PFSK-1 (cell line): ENCODE measurements around the gene PSMC5.

Experiments
- FOXP2 ChIP-seq: optimal IDR thresholded peaks from 2 replicates; pipeline ENCODE3; 2011; ENCODE audit warnings: borderline replicate concordance, control low read depth, inconsistent platforms; ENCODE audit not compliant: insufficient read depth; ENCODE audit errors: extremely low read length, extremely low read depth
- POLR2AphosphoS5 ChIP-seq: IDR thresholded peaks from 2 replicates; pipeline ENCODE4 v1.6.1; 2012; ENCODE audit warnings: low read depth, mild to moderate bottlenecking, control low read depth, low read length, moderate library complexity
- SIN3A ChIP-seq: IDR thresholded peaks from 2 replicates; pipeline ENCODE4 v1.6.1; 2012; ENCODE audit warnings: mild to moderate bottlenecking, low read length, moderate library complexity, borderline replicate concordance; ENCODE audit not compliant: insufficient read depth
- TAF1 ChIP-seq: IDR thresholded peaks from 2 replicates; pipeline ENCODE4 v1.6.1; 2012; ENCODE audit warnings: low read length, control low read depth, borderline replicate concordance; ENCODE audit not compliant: insufficient read depth
- TF ChIP-seq, protein P1 (sequence below), 2 experiments: IDR thresholded peaks; 2 replicates each; pipeline versions ENCODE4 v1.6.1 to v1.8.0; 2011 to 2012; ENCODE audit warnings: low read depth in 2 of 2, low read length in 2 of 2, control low read depth in 1 of 2, inconsistent platforms in 1 of 2, mild to moderate bottlenecking in 1 of 2, moderate library complexity in 1 of 2; ENCODE audit not compliant: insufficient read depth in 1 of 2

Gene PSMC5

DNA sequence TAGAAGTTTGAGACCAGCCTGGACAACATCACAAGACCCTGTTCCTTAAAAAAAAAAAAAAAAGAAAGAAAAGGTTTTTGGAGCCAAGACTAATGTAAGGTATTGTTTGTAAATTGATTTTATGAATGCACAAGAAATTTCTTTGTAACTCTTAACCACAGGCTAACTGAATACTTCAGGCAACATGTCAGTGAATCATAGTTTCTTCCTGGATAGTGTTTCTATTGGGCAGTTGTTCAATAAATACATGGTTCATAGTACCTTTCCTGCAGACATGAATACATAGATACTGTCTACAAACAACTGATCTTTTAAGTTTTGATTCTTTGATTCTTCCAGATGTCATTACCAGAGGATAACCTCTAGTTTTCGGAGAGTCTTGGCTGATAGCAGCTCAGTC, 41.7 kb upstream of the PSMC5 start:
- TF ChIP-seq TAF1 (no peak), SIN3A (no peak), POLR2AphosphoS5 (no peak), FOXP2 (no peak)
- TF ChIP-seq, protein P1, sequence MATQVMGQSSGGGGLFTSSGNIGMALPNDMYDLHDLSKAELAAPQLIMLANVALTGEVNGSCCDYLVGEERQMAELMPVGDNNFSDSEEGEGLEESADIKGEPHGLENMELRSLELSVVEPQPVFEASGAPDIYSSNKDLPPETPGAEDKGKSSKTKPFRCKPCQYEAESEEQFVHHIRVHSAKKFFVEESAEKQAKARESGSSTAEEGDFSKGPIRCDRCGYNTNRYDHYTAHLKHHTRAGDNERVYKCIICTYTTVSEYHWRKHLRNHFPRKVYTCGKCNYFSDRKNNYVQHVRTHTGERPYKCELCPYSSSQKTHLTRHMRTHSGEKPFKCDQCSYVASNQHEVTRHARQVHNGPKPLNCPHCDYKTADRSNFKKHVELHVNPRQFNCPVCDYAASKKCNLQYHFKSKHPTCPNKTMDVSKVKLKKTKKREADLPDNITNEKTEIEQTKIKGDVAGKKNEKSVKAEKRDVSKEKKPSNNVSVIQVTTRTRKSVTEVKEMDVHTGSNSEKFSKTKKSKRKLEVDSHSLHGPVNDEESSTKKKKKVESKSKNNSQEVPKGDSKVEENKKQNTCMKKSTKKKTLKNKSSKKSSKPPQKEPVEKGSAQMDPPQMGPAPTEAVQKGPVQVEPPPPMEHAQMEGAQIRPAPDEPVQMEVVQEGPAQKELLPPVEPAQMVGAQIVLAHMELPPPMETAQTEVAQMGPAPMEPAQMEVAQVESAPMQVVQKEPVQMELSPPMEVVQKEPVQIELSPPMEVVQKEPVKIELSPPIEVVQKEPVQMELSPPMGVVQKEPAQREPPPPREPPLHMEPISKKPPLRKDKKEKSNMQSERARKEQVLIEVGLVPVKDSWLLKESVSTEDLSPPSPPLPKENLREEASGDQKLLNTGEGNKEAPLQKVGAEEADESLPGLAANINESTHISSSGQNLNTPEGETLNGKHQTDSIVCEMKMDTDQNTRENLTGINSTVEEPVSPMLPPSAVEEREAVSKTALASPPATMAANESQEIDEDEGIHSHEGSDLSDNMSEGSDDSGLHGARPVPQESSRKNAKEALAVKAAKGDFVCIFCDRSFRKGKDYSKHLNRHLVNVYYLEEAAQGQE (IDR thresholded peaks at IDR 0.05; ENCODE audit: insufficient read depth in 1 of 2, low read depth in 2 of 2, low read length in 2 of 2) = no peak

DNA sequence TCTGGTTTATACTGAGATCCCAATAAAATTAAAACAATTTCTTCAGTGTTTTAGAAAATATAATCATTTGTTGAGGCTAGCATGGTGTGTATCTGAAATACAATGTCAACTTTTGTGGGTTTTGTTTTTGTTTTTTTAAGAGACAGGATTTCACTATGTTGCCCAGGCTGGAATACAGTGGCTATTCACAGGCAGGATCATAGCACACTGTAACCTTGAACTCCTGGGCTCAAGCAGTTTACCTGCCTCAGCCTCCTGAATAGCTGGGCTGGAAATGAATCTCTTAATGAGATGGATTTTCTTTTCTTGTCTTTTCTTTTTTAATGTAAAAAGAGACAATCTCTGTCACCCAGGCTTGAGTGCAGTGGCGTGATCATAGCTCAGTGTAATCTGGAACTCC, 41.1 kb upstream of the PSMC5 start:
- TF ChIP-seq TAF1 = no peak
- TF ChIP-seq SIN3A = no peak
- TF ChIP-seq, protein P1 (IDR thresholded peaks at IDR 0.05; ENCODE audit: insufficient read depth in 1 of 2, low read depth in 2 of 2, low read length in 2 of 2) = no peak
- TF ChIP-seq FOXP2 = no peak
- no peak for TF ChIP-seq POLR2AphosphoS5

DNA sequence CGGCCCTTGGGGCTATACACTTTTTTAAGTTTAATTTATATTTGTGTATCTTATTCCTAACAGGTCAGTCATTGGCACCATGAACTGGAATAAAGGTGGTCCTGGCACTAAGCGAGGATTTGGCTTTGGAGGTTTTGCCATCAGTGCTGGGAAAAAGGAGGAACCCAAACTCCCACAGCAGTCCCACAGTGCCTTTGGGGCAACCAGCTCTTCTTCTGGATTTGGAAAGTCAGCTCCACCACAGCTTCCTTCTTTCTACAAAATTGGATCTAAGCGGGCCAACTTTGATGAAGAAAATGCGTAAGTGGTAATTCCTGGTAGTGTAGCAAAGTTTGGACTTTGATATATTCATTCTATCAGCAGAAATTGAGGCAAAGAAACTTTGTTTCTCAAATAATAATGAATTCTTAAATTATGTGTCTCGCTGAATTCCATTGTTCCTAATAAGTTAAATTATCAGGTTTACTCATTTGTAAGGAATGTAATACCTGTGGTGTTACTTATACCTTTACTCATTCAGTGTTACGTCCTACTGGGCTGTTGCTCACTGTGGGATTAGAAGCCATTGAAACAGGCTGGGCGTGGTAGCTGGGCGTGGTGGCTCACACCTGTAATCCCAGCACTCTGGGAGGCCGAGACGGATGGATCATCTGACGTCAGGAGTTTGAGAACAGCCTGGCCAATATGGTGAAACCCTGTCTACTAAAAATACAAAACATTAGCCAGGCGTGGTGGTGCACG, 40.1 kb upstream of the PSMC5 start:
- TF ChIP-seq FOXP2 = no peak
- no peak for TF ChIP-seq TAF1
- no peak for TF ChIP-seq POLR2AphosphoS5
- TF ChIP-seq SIN3A = no peak
- TF ChIP-seq, protein P1 (IDR thresholded peaks at IDR 0.05; ENCODE audit: insufficient read depth in 1 of 2, low read depth in 2 of 2, low read length in 2 of 2) = no peak

DNA sequence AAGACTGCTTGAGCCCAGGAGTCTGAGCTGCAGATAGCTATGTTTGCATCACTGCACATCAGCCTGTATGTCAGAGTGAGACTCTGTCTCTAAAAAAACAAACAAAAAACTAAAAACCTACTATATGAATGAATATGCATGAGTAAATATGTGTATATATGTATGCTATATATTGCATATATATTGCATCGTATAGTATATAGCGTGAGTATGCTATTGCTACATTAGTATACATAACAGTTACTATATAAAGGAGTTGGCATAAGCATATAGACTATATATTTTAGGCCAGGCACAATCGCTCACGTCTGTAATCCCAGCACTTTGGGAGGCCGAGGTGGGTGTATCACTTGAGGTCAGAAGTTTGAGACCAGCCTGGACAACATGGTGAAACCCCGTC, 37.2 kb upstream of the PSMC5 start:
- TF ChIP-seq TAF1 = no peak
- TF ChIP-seq FOXP2 = no peak
- TF ChIP-seq, protein P1 (IDR thresholded peaks at IDR 0.05; ENCODE audit: insufficient read depth in 1 of 2, low read depth in 2 of 2, low read length in 2 of 2) = no peak
- no peak for TF ChIP-seq SIN3A
- TF ChIP-seq POLR2AphosphoS5 = no peak
